Measurements from ENCODE around the gene FBXO24. TPM values are rescaled to one million over a fixed set of nuclear protein-coding genes. Genes with fewer than 3 reads are reported as not detected.

The FBXO24 gene
- total and polyA plus RNA-seq, 2 experiments from 2014 or later, result 1.1 to 1.6 TPM

DNA sequence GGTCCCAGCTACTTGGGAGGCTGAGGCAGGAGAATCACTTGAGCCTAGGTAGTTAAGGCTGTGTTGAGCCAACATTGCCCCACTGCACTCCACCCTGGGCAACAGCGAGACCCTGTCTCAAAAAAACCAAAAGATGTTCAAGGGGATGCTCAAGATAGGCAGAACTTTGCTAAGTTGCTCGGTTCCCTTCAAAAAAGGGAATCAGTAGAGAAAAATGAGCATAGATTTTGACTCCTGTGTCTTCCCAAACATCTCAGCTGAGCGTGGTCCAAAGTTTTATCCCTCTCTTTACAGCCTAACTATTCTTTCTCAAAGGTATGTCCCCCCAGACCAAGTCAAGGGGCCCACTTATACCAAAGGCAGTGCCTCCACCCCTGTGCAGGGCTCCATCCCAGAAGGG is 33.1 kb upstream of the FBXO24 start:
- Histone ChIP-seq H3K9me3 (ENCODE audit: low read depth) (no peaks in the 10 kb centered on the region), H3K27me3 (no peaks in the 10 kb centered on the region), H3K4me2 (no peak overlapping the region), H3K79me2 (peaks cover 19% of the 10 kb centered on the region), H2AFZ (no peak overlapping the region), H3K36me3 (replicated peaks; ENCODE audit: insufficient read depth, low read depth) (no peaks in the 10 kb centered on the region), H3K4me3 (no peak overlapping the region), H3K9me2 (replicated peaks; ENCODE audit: insufficient read depth) (no peaks in the 10 kb centered on the region), H4K20me1 (ENCODE audit: insufficient read depth, poor library complexity, severe bottlenecking) (no peaks in the 10 kb centered on the region), H3K4me1 (ENCODE audit: insufficient read depth) (peaks cover 3% of the 10 kb centered on the region), H3K27ac (no peak overlapping the region)
- DNase-seq (ENCODE audit: low spot score), result no peak
- TF ChIP-seq EZH2 (IDR thresholded peaks at IDR 0.05; ENCODE audit: borderline replicate concordance), result no peak
- no peak for TF ChIP-seq EZH2phosphoT487 (IDR thresholded peaks at IDR 0.05; ENCODE audit: low read depth, severe bottlenecking, unreplicated experiment)
- no peak for TF ChIP-seq CTCF (IDR thresholded peaks at IDR 0.05; ENCODE audit: poor library complexity)
- WGBS (ENCODE audit: low lambda C conversion rate, missing lambda C conversion rate), result 99% methylated on average over 3 of the region's 3 CpGs

DNA sequence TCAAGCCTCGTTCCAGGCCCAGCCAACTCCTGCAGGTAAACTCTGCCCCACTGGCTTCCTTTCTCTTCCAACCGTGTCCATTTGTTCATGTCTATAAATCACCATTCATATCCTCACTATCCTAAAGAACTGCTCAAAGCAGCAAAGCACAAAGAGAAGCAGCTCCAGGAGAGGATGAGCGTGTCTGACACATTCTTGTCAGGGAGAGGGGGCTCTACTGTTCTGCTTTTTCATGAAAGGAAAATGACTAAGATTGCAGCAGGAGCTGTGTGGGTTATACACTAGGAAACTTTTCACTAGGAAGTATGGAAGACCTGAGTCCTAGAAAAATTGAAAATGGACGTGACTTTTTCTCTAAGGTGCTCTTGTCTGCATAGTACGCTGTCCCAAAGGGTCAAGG is 30.4 kb upstream of the FBXO24 start:
- Histone ChIP-seq H2AFZ (no peak overlapping the region), H3K27ac (no peak overlapping the region), H3K4me3 (no peak overlapping the region), H3K4me2 (no peak overlapping the region), H3K9me2 (replicated peaks; ENCODE audit: insufficient read depth) (no peaks in the 10 kb centered on the region), H3K79me2 (no peaks in the 10 kb centered on the region), H3K36me3 (replicated peaks; ENCODE audit: insufficient read depth, low read depth) (no peaks in the 10 kb centered on the region), H4K20me1 (ENCODE audit: insufficient read depth, poor library complexity, severe bottlenecking) (no peaks in the 10 kb centered on the region), H3K4me1 (ENCODE audit: insufficient read depth) (no peaks in the 10 kb centered on the region), H3K27me3 (no peaks in the 10 kb centered on the region), H3K9me3 (ENCODE audit: low read depth) (no peaks in the 10 kb centered on the region)
- WGBS (ENCODE audit: low lambda C conversion rate, missing lambda C conversion rate), result 94% methylated on average over 5 of the region's 5 CpGs
- DNase-seq (ENCODE audit: low spot score), result no peak
- TF ChIP-seq CTCF (IDR thresholded peaks at IDR 0.05; ENCODE audit: poor library complexity), result no peak
- TF ChIP-seq EZH2phosphoT487 (IDR thresholded peaks at IDR 0.05; ENCODE audit: low read depth, severe bottlenecking, unreplicated experiment), result no peak
- TF ChIP-seq EZH2 (IDR thresholded peaks at IDR 0.05; ENCODE audit: borderline replicate concordance), result no peak

DNA sequence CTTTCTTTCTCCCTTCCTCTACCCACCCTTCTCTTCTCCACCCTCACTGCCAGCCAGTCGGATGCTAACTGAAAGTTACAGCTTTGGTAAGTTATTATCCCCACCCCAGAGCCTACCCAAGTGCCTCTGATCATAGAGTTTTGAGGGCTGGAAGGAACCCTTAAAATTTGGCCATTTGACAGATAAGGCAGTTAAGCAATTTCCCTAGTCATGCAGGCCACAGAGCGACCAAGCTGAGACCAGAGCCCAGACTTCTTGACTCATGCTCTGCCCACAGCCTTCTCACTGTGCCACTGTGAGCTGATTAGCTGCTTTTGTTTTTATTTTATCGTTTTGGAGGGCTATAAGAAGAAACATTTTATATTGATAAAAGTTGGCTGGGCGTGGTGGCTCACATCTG is 29.6 kb upstream of the FBXO24 start:
- Histone ChIP-seq H3K36me3 (replicated peaks; ENCODE audit: insufficient read depth, low read depth) (no peaks in the 10 kb centered on the region), H4K20me1 (ENCODE audit: insufficient read depth, poor library complexity, severe bottlenecking) (no peaks in the 10 kb centered on the region), H3K9me2 (replicated peaks; ENCODE audit: insufficient read depth) (no peaks in the 10 kb centered on the region), H3K9me3 (ENCODE audit: low read depth) (no peaks in the 10 kb centered on the region), H2AFZ (no peak overlapping the region), H3K27ac (no peak overlapping the region), H3K4me3 (no peak overlapping the region), H3K79me2 (no peaks in the 10 kb centered on the region), H3K4me2 (no peak overlapping the region), H3K4me1 (ENCODE audit: insufficient read depth) (no peaks in the 10 kb centered on the region), H3K27me3 (no peaks in the 10 kb centered on the region)
- DNase-seq (ENCODE audit: low spot score), result no peak
- no peak for TF ChIP-seq CTCF (IDR thresholded peaks at IDR 0.05; ENCODE audit: poor library complexity)
- TF ChIP-seq EZH2phosphoT487 (IDR thresholded peaks at IDR 0.05; ENCODE audit: low read depth, severe bottlenecking, unreplicated experiment), result no peak
- TF ChIP-seq EZH2 (IDR thresholded peaks at IDR 0.05; ENCODE audit: borderline replicate concordance), result no peak
- 96% methylated on average over 4 of the region's 4 CpGs for WGBS (ENCODE audit: low lambda C conversion rate, missing lambda C conversion rate)

- Histone ChIP-seq H4K20me1 (ENCODE audit: insufficient read depth, poor library complexity, severe bottlenecking) (no peaks in the 10 kb centered on the region), H3K4me2 (no peak overlapping the region), H3K27ac (no peak overlapping the region), H3K36me3 (replicated peaks; ENCODE audit: insufficient read depth, low read depth) (no peaks in the 10 kb centered on the region), H3K4me3 (no peak overlapping the region), H3K9me3 (ENCODE audit: low read depth) (no peaks in the 10 kb centered on the region), H3K4me1 (ENCODE audit: insufficient read depth) (no peaks in the 10 kb centered on the region), H3K9me2 (replicated peaks; ENCODE audit: insufficient read depth) (no peaks in the 10 kb centered on the region), H2AFZ (no peak overlapping the region), H3K79me2 (no peaks in the 10 kb centered on the region), H3K27me3 (no peaks in the 10 kb centered on the region)
- 94% methylated on average over 4 of the region's 4 CpGs for WGBS (ENCODE audit: low lambda C conversion rate, missing lambda C conversion rate)
- TF ChIP-seq EZH2phosphoT487 (IDR thresholded peaks at IDR 0.05; ENCODE audit: low read depth, severe bottlenecking, unreplicated experiment) (no peak), CTCF (IDR thresholded peaks at IDR 0.05; ENCODE audit: poor library complexity) (no peak), EZH2 (IDR thresholded peaks at IDR 0.05; ENCODE audit: borderline replicate concordance) (no peak)
- DNase-seq (ENCODE audit: low spot score), result no peak
Measured at GRCh38 chr7:100559127-100559526, 27.0 kb upstream of the FBXO24 start.

Data from hepatocyte (in vitro differentiated cells).